Cerebellar nuclear complex (tissue), 1 donor: ENCODE results near the gene PHB1.
"Not testable (repeated sequence)": the region's sequence is repeated elsewhere in the genome, so short reads cannot be mapped to it uniquely, and the experiment has no call there.

Source experiments
- DNase-seq, 2 experiments: peaks; one replicate each; lab custom pipeline; 2025; lab: John Stamatoyannopoulos, UW

PHB1 gene

GRCh38 chr17:49381033-49381432 lies 33.6 kb downstream of the PHB1 start:
- no peak for DNase-seq

- no peak for DNase-seq
Observed at GRCh38 chr17:49379926-49380325, 34.8 kb downstream of the PHB1 start.

GRCh38 chr17:49378311-49378710 lies 36.4 kb downstream of the PHB1 start:
- no peak for DNase-seq

GRCh38 chr17:49375544-49375943 lies 39.1 kb downstream of the PHB1 start:
- DNase-seq, result no peak

GRCh38 chr17:49373115-49373514 lies 41.6 kb downstream of the PHB1 start:
- DNase-seq, result no peak

GRCh38 chr17:49372425-49372824 lies 42.3 kb downstream of the PHB1 start:
- DNase-seq, result no peak

GRCh38 chr17:49370971-49371834 lies 43.5 kb downstream of the PHB1 start:
- DNase-seq, result no peak

GRCh38 chr17:49369760-49370159 lies 44.9 kb downstream of the PHB1 start:
- no peak for DNase-seq

- no peak for DNase-seq
Observed at GRCh38 chr17:49369089-49369488, 45.6 kb downstream of the PHB1 start.

GRCh38 chr17:49365667-49366066 lies 49.0 kb downstream of the PHB1 start:
- no peak for DNase-seq

GRCh38 chr17:49365126-49365525 lies 49.6 kb downstream of the PHB1 start:
- not testable (repeated sequence) for DNase-seq

GRCh38 chr17:49364119-49364518 lies 50.6 kb downstream of the PHB1 start:
- DNase-seq, result no peak

- DNase-seq, result no peak
Observed at GRCh38 chr17:49363251-49363650, 51.4 kb downstream of the PHB1 start.

GRCh38 chr17:49362723-49363117 lies 52.0 kb downstream of the PHB1 start:
- DNase-seq, result no peak

- DNase-seq, result peak; percentile 22 to 93
Observed at GRCh38 chr17:49361902-49362722, 52.6 kb downstream of the PHB1 start, which contains the start of gene ZNF652. Gene ZNF652, minus strand, starts transcription at chr17:49362250. Its CDS starts 44,525 bp downstream, at chr17:49317725.

GRCh38 chr17:49361129-49361901 lies 53.4 kb downstream of the PHB1 start:
- DNase-seq, result no peak

- no peak for DNase-seq
Observed at GRCh38 chr17:49360796-49361128, 53.9 kb downstream of the PHB1 start.

GRCh38 chr17:49359990-49360795 lies 54.5 kb downstream of the PHB1 start:
- DNase-seq, result no peak

GRCh38 chr17:49358641-49359247 lies 55.9 kb downstream of the PHB1 start:
- no peak for DNase-seq

- no peak for DNase-seq
Observed at GRCh38 chr17:49357516-49357915, 57.2 kb downstream of the PHB1 start.

GRCh38 chr17:49356320-49356719 lies 58.4 kb downstream of the PHB1 start:
- DNase-seq, result no peak
